H1 (cell line): Measurements from ENCODE around the gene TOMM7. TPM values are rescaled to one million over a fixed set of nuclear protein-coding genes. Genes with fewer than 3 reads are reported as not detected.

ENCODE experiments used
- CTCF ChIA-PET: fragments of 300-600 bp; sonication (Branson Sonifier 250); formaldehyde crosslinking; loops from one replicate; lab custom pipeline; 2021; ENCODE audit not compliant: partially characterized antibody; lab: Charles Lee
- POLR2A ChIA-PET: fragments of 300-600 bp; sonication (Branson Sonifier 250); formaldehyde crosslinking; loops from one replicate; lab custom pipeline; 2021; ENCODE audit warnings: inconsistent platforms; ENCODE audit not compliant: partially characterized antibody; lab: Charles Lee
- DNase-seq, 2 experiments: peaks; one replicate each; pipeline versions ENCODE4 v3.0.0 to v3.0.0-alpha.2; 2010 to 2022; ENCODE audit warnings: low spot score in 2 of 2, low read depth in 1 of 2, mixed read lengths in 1 of 2
- FAIRE-seq: peaks from 2 replicates; lab custom pipeline; 2011; peaks lifted over from hg19 to GRCh38; lab: Jason Lieb, UNC
- H2AFZ ChIP-seq: 2 replicates; pipeline ENCODE4 v1.8.1; 2012; ENCODE audit warnings: low read length, inconsistent platforms
- H2AK5ac ChIP-seq: 2 replicates; pipeline ENCODE4 v1.6.1; 2013; ENCODE audit warnings: low read depth, low read length
- H2BK120ac ChIP-seq: replicated peaks from 2 replicates; pipeline ENCODE3; 2013; ENCODE audit warnings: low read depth, low read length, inconsistent platforms
- H2BK12ac ChIP-seq: 2 replicates; pipeline ENCODE4 v1.6.1; 2013; ENCODE audit warnings: low read depth, low read length
- H2BK15ac ChIP-seq: 2 replicates; pipeline ENCODE4 v1.6.1; 2013; ENCODE audit warnings: low read length
- H2BK20ac ChIP-seq: 2 replicates; pipeline ENCODE4 v1.6.1; 2013; ENCODE audit warnings: low read length
- H2BK5ac ChIP-seq: 2 replicates; pipeline ENCODE4 v1.6.1; 2013; ENCODE audit warnings: low read depth, low read length
- H3K14ac ChIP-seq: 2 replicates; pipeline ENCODE4 v1.6.1; 2013; ENCODE audit warnings: inconsistent platforms; ENCODE audit not compliant: insufficient read length
- H3K18ac ChIP-seq: 2 replicates; pipeline ENCODE4 v1.6.1; 2013; ENCODE audit warnings: low read length; ENCODE audit errors: extremely low read depth
- H3K23ac ChIP-seq: 2 replicates; pipeline ENCODE4 v1.6.1; 2013; ENCODE audit warnings: inconsistent platforms; ENCODE audit not compliant: insufficient read length
- H3K23me2 ChIP-seq: 2 replicates; pipeline ENCODE4 v1.6.1; 2013; ENCODE audit warnings: low read depth, low read length
- H3K27ac ChIP-seq: 2 replicates; pipeline ENCODE4 v1.6.1; 2011; ENCODE audit warnings: low read depth, low read length, inconsistent platforms
- H3K27me3 ChIP-seq, 4 experiments: replicated peaks in 1 of 4; 1 replicate in 1 of 4; 2 replicates in 3 of 4; pipeline versions ENCODE4 v1.6.1 to v1.8.1; 2011 to 2013; ENCODE audit warnings: low read length in 3 of 4, mild to moderate bottlenecking in 3 of 4, inconsistent platforms in 2 of 4, mixed read lengths in 2 of 4, moderate library complexity in 1 of 4; ENCODE audit not compliant: control insufficient read depth in 3 of 4, insufficient read depth in 3 of 4; ENCODE audit errors: extremely low read depth in 1 of 4
- H3K36me3 ChIP-seq, 4 experiments: 2 replicates each; pipeline versions ENCODE4 v1.6.1 to v1.8.1; 2011 to 2013; ENCODE audit warnings: mild to moderate bottlenecking in 4 of 4, low read length in 3 of 4, moderate library complexity in 2 of 4, control low read depth in 1 of 4, inconsistent platforms in 1 of 4; ENCODE audit not compliant: insufficient read depth in 4 of 4, control insufficient read depth in 2 of 4
- H3K4ac ChIP-seq: replicated peaks from 2 replicates; pipeline ENCODE3; 2013; ENCODE audit warnings: low read length, low read depth, mixed read lengths, inconsistent platforms; ENCODE audit not compliant: insufficient read length
- H3K4me1 ChIP-seq, 4 experiments: replicated peaks in 1 of 4; 1 replicate in 1 of 4; 2 replicates in 3 of 4; pipeline versions ENCODE4 v1.6.1 to v1.8.1; 2011 to 2013; ENCODE audit warnings: low read length in 3 of 4, inconsistent platforms in 2 of 4, mixed read lengths in 1 of 4; ENCODE audit not compliant: insufficient read depth in 4 of 4, control insufficient read depth in 3 of 4
- H3K4me2 ChIP-seq, 2 experiments: 2 replicates each; pipeline versions ENCODE4 v1.6.1 to v1.8.1; 2011 to 2013; ENCODE audit warnings: low read depth in 2 of 2, low read length in 2 of 2, control low read depth in 1 of 2, inconsistent platforms in 1 of 2, mild to moderate bottlenecking in 1 of 2; ENCODE audit not compliant: insufficient read depth in 1 of 2
- H3K4me3 ChIP-seq, 4 experiments: fragments of 200-600, 300-600 bp in 1 of 4; sonication (generic), shearing (Covaris generic), sonication (Bioruptor Twin) in 1 of 4; 2 replicates each; pipeline versions ENCODE4 v1.5.1 to v1.8.1; 2011 to 2016; ENCODE audit warnings: low read length in 4 of 4, low read depth in 3 of 4, control low read depth in 2 of 4, inconsistent platforms in 2 of 4, mild to moderate bottlenecking in 2 of 4, mixed read lengths in 1 of 4, moderate library complexity in 1 of 4; ENCODE audit not compliant: insufficient read depth in 2 of 4; ENCODE audit errors: extremely low read depth in 1 of 4
- H3K56ac ChIP-seq: replicated peaks from 2 replicates; pipeline ENCODE3; 2013; ENCODE audit warnings: low read depth, mild to moderate bottlenecking, mixed read lengths, low read length, inconsistent platforms; ENCODE audit not compliant: insufficient read length
- H3K79me1 ChIP-seq: 2 replicates; pipeline ENCODE4 v1.6.1; 2013; ENCODE audit warnings: low read depth, low read length, control low read depth
- H3K79me2 ChIP-seq, 2 experiments: 2 replicates each; pipeline versions ENCODE4 v1.6.1 to v1.8.1; 2012 to 2013; ENCODE audit warnings: low read length in 2 of 2, mild to moderate bottlenecking in 2 of 2, inconsistent platforms in 1 of 2; ENCODE audit not compliant: insufficient read depth in 2 of 2, control insufficient read depth in 1 of 2
- H3K9ac ChIP-seq, 4 experiments: replicated peaks in 1 of 4; 1 replicate in 1 of 4; 2 replicates in 3 of 4; pipeline versions ENCODE4 v1.6.1 to v1.8.1; 2011 to 2013; ENCODE audit warnings: low read depth in 3 of 4, low read length in 3 of 4, control low read depth in 2 of 4, mild to moderate bottlenecking in 2 of 4, moderate library complexity in 2 of 4, inconsistent platforms in 1 of 4; ENCODE audit errors: extremely low read depth in 1 of 4
- H3K9me3 ChIP-seq, 2 experiments: 2 replicates each; pipeline versions ENCODE4 v1.6.1 to v1.8.1; 2012 to 2013; ENCODE audit warnings: mild to moderate bottlenecking in 2 of 2, moderate library complexity in 2 of 2, control low read depth in 1 of 2, inconsistent platforms in 1 of 2, low read depth in 1 of 2, low read length in 1 of 2, mixed read lengths in 1 of 2; ENCODE audit not compliant: insufficient read depth in 2 of 2
- H4K20me1 ChIP-seq, 2 experiments: replicated peaks in 1 of 2; 2 replicates each; pipeline versions ENCODE3 to v1.8.1; 2011 to 2013; ENCODE audit warnings: inconsistent platforms in 2 of 2, low read length in 2 of 2, mild to moderate bottlenecking in 1 of 2; ENCODE audit not compliant: insufficient read depth in 2 of 2, control insufficient read depth in 1 of 2
- H4K5ac ChIP-seq: 2 replicates; pipeline ENCODE4 v1.6.1; 2013; ENCODE audit warnings: low read length, low read depth, mixed read lengths, inconsistent platforms; ENCODE audit not compliant: insufficient read length
- H4K8ac ChIP-seq: 2 replicates; pipeline ENCODE4 v1.8.0; 2013; ENCODE audit warnings: mild to moderate bottlenecking, moderate library complexity, low read length, inconsistent platforms; ENCODE audit not compliant: insufficient read depth; ENCODE audit errors: extremely low read depth
- H4K91ac ChIP-seq: replicated peaks from 2 replicates; pipeline ENCODE3; 2013; ENCODE audit warnings: low read length, mixed read lengths, inconsistent platforms; ENCODE audit not compliant: insufficient read length
- BCL11A ChIP-seq, 2 experiments: IDR thresholded peaks; one replicate each; pipeline ENCODE4 v1.6.1; 2011; ENCODE audit warnings: low read depth in 2 of 2, low read length in 2 of 2, mild to moderate bottlenecking in 2 of 2
- CHD2 ChIP-seq: IDR thresholded peaks from 2 replicates; pipeline ENCODE4 v1.6.1; 2012; ENCODE audit warnings: low read length, improper control_type of control experiment
- CREB1 ChIP-seq: IDR thresholded peaks from 2 replicates; pipeline ENCODE4 v1.6.1; 2012; ENCODE audit warnings: inconsistent platforms
- EP300 ChIP-seq, 2 experiments: IDR thresholded peaks; 1 replicate in 1 of 2; 2 replicates in 1 of 2; pipeline ENCODE4 v1.6.1; 2011 to 2012; ENCODE audit warnings: low read depth in 2 of 2, low read length in 2 of 2, mild to moderate bottlenecking in 2 of 2, borderline replicate concordance in 1 of 2, inconsistent platforms in 1 of 2, moderate library complexity in 1 of 2
- FOSL1 ChIP-seq: IDR thresholded peaks from 2 replicates; pipeline ENCODE4 v1.6.1; 2011; ENCODE audit warnings: mild to moderate bottlenecking, low read depth, low read length, moderate library complexity; ENCODE audit not compliant: insufficient read depth
- GABPA ChIP-seq: IDR thresholded peaks from 2 replicates; pipeline ENCODE4 v1.6.1; 2011; ENCODE audit warnings: mild to moderate bottlenecking, low read length, moderate library complexity, borderline replicate concordance; ENCODE audit not compliant: insufficient read depth
- JUND ChIP-seq: IDR thresholded peaks from 2 replicates; pipeline ENCODE4 v1.6.1; 2011; ENCODE audit warnings: mild to moderate bottlenecking, improper control_type of control experiment, low read length
- KDM5A ChIP-seq: fragments of 200-600 bp; IDR thresholded peaks from 2 replicates; pipeline ENCODE4 v1.7.1; 2012; ENCODE audit warnings: mild to moderate bottlenecking, low read length, inconsistent platforms, mixed read lengths
- NANOG ChIP-seq: IDR thresholded peaks from 2 replicates; pipeline ENCODE4 v1.6.1; 2011; ENCODE audit warnings: low read length, low read depth, mild to moderate bottlenecking, inconsistent platforms; ENCODE audit not compliant: insufficient read depth, poor library complexity, severe bottlenecking
- POLR2A ChIP-seq, 2 experiments: IDR thresholded peaks; 1 replicate in 1 of 2; 2 replicates in 1 of 2; pipeline ENCODE4 v1.6.1; 2011; ENCODE audit warnings: low read depth in 2 of 2, low read length in 2 of 2, mild to moderate bottlenecking in 2 of 2; ENCODE audit errors: control extremely low read depth in 1 of 2
- TAF1 ChIP-seq: IDR thresholded peaks from 2 replicates; pipeline ENCODE4 v1.6.1; 2011; ENCODE audit warnings: mild to moderate bottlenecking, low read depth, low read length
- TEAD4 ChIP-seq: IDR thresholded peaks from 2 replicates; pipeline ENCODE4 v1.6.1; 2012; ENCODE audit warnings: low read depth, low read length, inconsistent platforms, mixed read lengths
- ZNF274 ChIP-seq: IDR thresholded peaks from 2 replicates; pipeline ENCODE4 v1.7.0; 2012; ENCODE audit warnings: low read length, borderline replicate concordance; ENCODE audit errors: extremely low read depth
- WGBS, 2 experiments: shearing (Covaris generic) in 1 of 2; methylation state at CpG; one replicate each; pipeline versions ENCODE4 v1.1.6 to v1.1.7; 2013 to 2015; ENCODE audit warnings: low lambda C conversion rate in 2 of 2, mixed read lengths in 2 of 2, inconsistent platforms in 1 of 2, low coverage in 1 of 2, missing lambda C conversion rate in 1 of 2; ENCODE audit not compliant: insufficient replicate concordance in 2 of 2, insufficient coverage in 1 of 2, insufficient read length in 1 of 2; ENCODE audit errors: extremely low coverage in 1 of 2, missing lambda C conversion rate in 1 of 2; 5-methylcytosine and 5-hydroxymethylcytosine counted together
- polyA plus RNA-seq, 7 experiments: library from polyadenylated mRNA; depleted of rRNA in 3 of 7; stranded (reverse) in 5 of 7; unstranded in 2 of 7; fragments of >200 nt in 5 of 7; fragments of 200-250 nt in 2 of 7; gene quantifications; 1 replicate in 5 of 7; 2 replicates in 1 of 7; 4 replicates in 1 of 7; pipeline versions ENCODE4 v1.2.1 to v1.2.3, GENCODE V29; 2011 to 2013; ENCODE audit warnings: missing spikeins in 2 of 7, mixed read lengths in 2 of 7
- total RNA-seq: library from RNA; stranded (reverse); fragmentation: NEBNext Ultra II Directional; extraction: Animal tissue kit (Norgen Biotek cat#: 25700); gene quantifications from 2 replicates; pipeline ENCODE4 v1.2.1, GENCODE V29; 2021

The TOMM7 gene
- total and polyA plus RNA-seq, 2 of the 8 experiments (the other 6 are each of a cell fraction or from before 2014, with no cell fraction given): 389 to 508 TPM

DNA sequence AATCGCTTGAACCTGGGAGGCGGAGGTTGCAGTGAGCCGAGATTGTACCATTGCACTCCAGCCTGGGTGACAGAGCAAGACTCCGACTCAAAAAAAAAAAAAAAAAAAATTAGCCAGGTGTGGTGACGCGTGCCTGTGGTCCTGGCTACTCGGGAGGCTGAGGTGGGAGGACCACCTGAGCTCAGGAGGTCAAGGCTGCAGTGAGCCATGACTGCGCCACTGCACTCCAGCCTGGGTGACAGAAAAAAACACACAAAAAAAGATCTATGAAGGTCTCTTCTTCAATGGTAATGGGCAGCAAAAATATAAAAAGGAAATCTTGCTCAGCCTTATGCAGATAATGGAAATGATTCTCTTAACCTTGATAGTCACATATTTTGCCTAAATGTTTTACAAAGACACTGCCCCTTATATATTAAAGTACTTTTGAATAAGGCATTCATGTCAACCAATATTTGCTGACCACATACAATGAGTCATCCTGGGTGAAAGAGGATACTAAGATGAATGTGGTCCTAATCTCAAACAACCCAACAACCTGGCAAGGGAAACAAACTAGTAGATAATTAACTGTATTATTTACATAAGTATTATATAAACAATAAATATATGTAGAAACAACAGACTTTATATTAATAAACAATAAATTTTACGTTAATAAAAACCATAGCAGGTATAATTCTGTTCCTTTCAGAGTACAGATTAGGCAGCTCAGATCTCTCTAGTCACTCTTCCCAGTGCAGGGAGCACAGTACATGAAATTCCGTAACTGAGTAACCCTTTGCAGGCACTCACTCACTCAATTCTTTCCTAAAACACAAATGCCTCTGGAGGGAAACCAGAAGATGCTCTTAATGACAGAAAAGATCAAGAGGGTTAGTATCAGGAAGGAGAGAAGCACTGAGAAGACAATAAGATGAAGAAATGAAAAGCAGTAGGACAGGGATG, 8.1 kb downstream of the TOMM7 start:
- Histone ChIP-seq H2AK5ac (no peak overlapping the region), H2BK5ac (no peak overlapping the region), H3K27me3 (no peaks in the 10 kb centered on the region), H3K18ac (no peak overlapping the region), H3K27ac (no peak overlapping the region), H3K23me2 (no peaks in the 10 kb centered on the region), H3K9me3 (no peaks in the 10 kb centered on the region), H3K36me3 (peaks cover 7 to 62% (median 24%) of the 10 kb centered on the region in 4 experiments), H3K56ac (no peak overlapping the region), H3K14ac (no peak overlapping the region), H4K20me1 (no peaks in the 10 kb centered on the region), H3K4ac (no peak overlapping the region), H2AFZ (no peak overlapping the region), H3K4me2 (no peak overlapping the region), H4K91ac (no peak overlapping the region), H3K23ac (no peak overlapping the region), H3K4me1 (peaks cover 0 to 9% (median 3%) of the 10 kb centered on the region in 4 experiments; a peak in 4 of 7 replicates), H3K79me2 (peaks cover 5 to 39% of the 10 kb centered on the region in 2 experiments; a peak in 3 of 4 replicates), H2BK20ac (no peak overlapping the region), H4K5ac (no peak overlapping the region), H2BK12ac (no peak overlapping the region), H2BK120ac (no peak overlapping the region), H2BK15ac (no peak overlapping the region), H3K9ac (no peak overlapping the region), H4K8ac (no peak overlapping the region), H3K4me3 (no peak overlapping the region), H3K79me1 (peaks cover 2% of the 10 kb centered on the region)
- CTCF ChIA-PET: interaction anchor here (0.7 kb wide), 1 partner anchor 11 kb away, joined by 3 read pairs; no protein-coding TSS in a partner anchor
- no peak for DNase-seq
- POLR2A ChIA-PET: no interaction called here
- 91% methylated on average over 9 of the region's 10 CpGs; no CpG with 5 or more reads in 1 of the 2 experiments for WGBS, 2 experiments
- no peak for FAIRE-seq
- TF ChIP-seq TAF1 (no peak), TEAD4 (no peak), JUND (no peak), ZNF274 (no peak), FOSL1 (no peak), GABPA (no peak), POLR2A (IDR thresholded peaks at IDR 0.05; ENCODE audit: control extremely low read depth in 1 of 2, low read depth in 2 of 2, low read length in 2 of 2) (no peak), CHD2 (no peak), BCL11A (IDR thresholded peaks at IDR 0.05; ENCODE audit: low read depth in 2 of 2, low read length in 2 of 2) (no peak), KDM5A (no peak), EP300 (IDR thresholded peaks at IDR 0.05; ENCODE audit: borderline replicate concordance in 1 of 2, low read depth in 2 of 2, low read length in 2 of 2) (no peak), CREB1 (no peak), NANOG (no peak)
